A549 (cell line): Measurements from ENCODE around the gene TTC13. TPM values are rescaled to one million over a fixed set of nuclear protein-coding genes. Genes with fewer than 3 reads are reported as not detected.

Experiments used
- ATAC-seq, 2 experiments: fragments of 200-7000 bp in 1 of 2; fragments of >200 bp in 1 of 2; cut with Nextera tagmentation in 1 of 2; cut with Tn5 transposase in 1 of 2; 3 replicates each; pipeline versions ENCODE4 v1.8.0 to v1.9.1; 2018 to 2020; ENCODE audit warnings: mild to moderate bottlenecking in 1 of 2, moderate library complexity in 1 of 2
- CTCF ChIA-PET: fragments of 300-600 bp; sonication (Branson Sonifier 250); formaldehyde crosslinking; extraction: SDS; loops from one replicate; lab custom pipeline; 2021; ENCODE audit warnings: antibody characterized with exemption, inconsistent platforms; lab: Yijun Ruan, JAX
- POLR2A ChIA-PET: fragments of 350-600 bp; formaldehyde crosslinking; extraction: SDS; loops from one replicate; lab custom pipeline; 2021; ENCODE audit warnings: antibody characterized with exemption, inconsistent platforms; lab: Yijun Ruan, JAX
- DNase-seq, 2 experiments: peaks; one replicate each; pipeline versions ENCODE4 v3.0.0 to v3.0.0-alpha.2; 2011 to 2016; ENCODE audit warnings: low read depth in 1 of 2, low spot score in 1 of 2
- FAIRE-seq: peaks from 2 replicates; lab custom pipeline; 2011; peaks lifted over from hg19 to GRCh38; lab: Jason Lieb, UNC
- H3K27ac ChIP-seq, 2 experiments: fragments of >200 bp; sonication (Bioruptor Twin); formaldehyde crosslinking; 3 replicates each; pipeline ENCODE4 v1.5.1; 2016 to 2017
- H3K4me1 ChIP-seq: fragments of >200 bp; sonication (Bioruptor Twin); formaldehyde crosslinking; 3 replicates; pipeline ENCODE4 v1.6.1; 2016
- H3K4me2 ChIP-seq: fragments of >200 bp; sonication (Bioruptor Twin); formaldehyde crosslinking; 3 replicates; pipeline ENCODE4 v1.6.1; 2016
- H3K4me3 ChIP-seq: fragments of >200 bp; sonication (Bioruptor Twin); formaldehyde crosslinking; 3 replicates; pipeline ENCODE4 v1.5.1; 2016
- H3K9me3 ChIP-seq: fragments of >200 bp; sonication (Bioruptor Twin); formaldehyde crosslinking; 3 replicates; pipeline ENCODE4 v1.6.1; 2016
- ATOH8 ChIP-seq: fragments of 250-450 bp; sonication (Bioruptor Pico); IDR thresholded peaks from 2 replicates; pipeline ENCODE4 v1.5.0; 2020; ENCODE audit warnings: low read depth, mild to moderate bottlenecking, moderate library complexity
- BHLHE40 ChIP-seq: IDR thresholded peaks from 2 replicates; pipeline ENCODE4 v1.6.1; 2012; ENCODE audit warnings: low read depth, low read length, inconsistent platforms
- CBX2 ChIP-seq: fragments of 200-600 bp; sonication (generic); IDR thresholded peaks from 2 replicates; pipeline ENCODE4 v1.6.1; 2016; ENCODE audit warnings: low read depth, mild to moderate bottlenecking, borderline replicate concordance
- CBX8 ChIP-seq: fragments of 200-600 bp; sonication (generic); IDR thresholded peaks from 2 replicates; pipeline ENCODE4 v1.6.1; 2016
- EHF ChIP-seq: fragments of 250-450 bp; sonication (Bioruptor Pico); IDR thresholded peaks from 2 replicates; pipeline ENCODE4 v1.5.0; 2020; ENCODE audit warnings: mild to moderate bottlenecking
- FOSB ChIP-seq: fragments of 250-450 bp; sonication (Bioruptor Pico); IDR thresholded peaks from 2 replicates; pipeline ENCODE4 v1.5.0; 2020; ENCODE audit warnings: mild to moderate bottlenecking, moderate library complexity
- HMGXB4 ChIP-seq: fragments of 250-450 bp; sonication (Bioruptor Pico); IDR thresholded peaks from 2 replicates; pipeline ENCODE4 v1.5.0; 2021; ENCODE audit warnings: mild to moderate bottlenecking, moderate library complexity, borderline replicate concordance
- HOXB5 ChIP-seq: fragments of 250-450 bp; sonication (Bioruptor Pico); IDR thresholded peaks from 2 replicates; pipeline ENCODE4 v1.5.0; 2020; ENCODE audit warnings: mild to moderate bottlenecking, moderate library complexity
- MAX ChIP-seq: IDR thresholded peaks from 2 replicates; pipeline ENCODE4 v1.6.1; 2012
- MYC ChIP-seq: IDR thresholded peaks from 2 replicates; pipeline ENCODE4 v1.6.1; 2012; ENCODE audit warnings: mild to moderate bottlenecking, inconsistent platforms, low read length, improper control_type of control experiment, borderline replicate concordance
- RAD21 ChIP-seq, 2 experiments: fragments of >200 bp in 1 of 2; sonication (Bioruptor Twin) in 1 of 2; formaldehyde crosslinking in 1 of 2; IDR thresholded peaks in 1 of 2; conservative IDR thresholded peaks in 1 of 2; 2 replicates in 1 of 2; 3 replicates in 1 of 2; pipeline ENCODE4 v1.6.1; 2012 to 2018; ENCODE audit warnings: inconsistent platforms in 1 of 2
- RARB ChIP-seq: fragments of 250-450 bp; sonication (Bioruptor Pico); IDR thresholded peaks from 2 replicates; pipeline ENCODE4 v1.8.0; 2021; ENCODE audit warnings: mild to moderate bottlenecking, moderate library complexity
- SMC3 ChIP-seq: fragments of >200 bp; sonication (Bioruptor Twin); formaldehyde crosslinking; IDR thresholded peaks from 3 replicates; pipeline ENCODE4 v1.6.1; 2018; ENCODE audit warnings: inconsistent platforms
- USF2 ChIP-seq: fragments of 450-650 bp; IDR thresholded peaks from 2 replicates; pipeline ENCODE4 v1.6.1; 2014; ENCODE audit warnings: antibody characterized with exemption
- ZNF302 ChIP-seq: fragments of 250-450 bp; sonication (Bioruptor Pico); IDR thresholded peaks from 2 replicates; pipeline ENCODE4 v1.9.0; 2021; ENCODE audit warnings: inconsistent platforms, mild to moderate bottlenecking, moderate library complexity
- ZSCAN20 ChIP-seq: fragments of 250-450 bp; sonication (Bioruptor Pico); IDR thresholded peaks from 2 replicates; pipeline ENCODE4 v1.8.0; 2022; ENCODE audit warnings: mild to moderate bottlenecking, moderate library complexity
- WGBS: methylation state at CpG from one replicate; pipeline ENCODE4 v1.1.6; 2017; ENCODE audit errors: missing lambda C conversion rate; 5-methylcytosine and 5-hydroxymethylcytosine counted together
- polyA plus RNA-seq, 4 experiments: library from polyadenylated mRNA; depleted of rRNA in 3 of 4; stranded (reverse); fragments of >200 nt; fragmentation: RNase III in 1 of 4; extraction: RNeasy Plus Mini Kit Qiagen cat#74134 plus additional on column Dnase treatment in 1 of 4; gene quantifications; 2 replicates in 3 of 4; 3 replicates in 1 of 4; pipeline ENCODE4 v1.2.3, GENCODE V29; 2011 to 2017
- TF ChIP-seq, protein P1 (sequence below): fragments of 200-600 bp; sonication (generic); IDR thresholded peaks from 2 replicates; pipeline ENCODE4 v1.6.1; 2016; ENCODE audit warnings: antibody characterized with exemption, mild to moderate bottlenecking, moderate library complexity
- TF ChIP-seq, protein P2 (sequence below): IDR thresholded peaks from 2 replicates; pipeline ENCODE4 v1.6.1; 2012; ENCODE audit warnings: low read depth, borderline replicate concordance
- TF ChIP-seq, protein P3 (sequence below): IDR thresholded peaks from 2 replicates; pipeline ENCODE4 v1.6.1; 2012

The TTC13 gene
- polyA plus RNA-seq, 2 of the 4 experiments (the other 2 are of a cell fraction) = 12.5 to 22.7 TPM

DNA sequence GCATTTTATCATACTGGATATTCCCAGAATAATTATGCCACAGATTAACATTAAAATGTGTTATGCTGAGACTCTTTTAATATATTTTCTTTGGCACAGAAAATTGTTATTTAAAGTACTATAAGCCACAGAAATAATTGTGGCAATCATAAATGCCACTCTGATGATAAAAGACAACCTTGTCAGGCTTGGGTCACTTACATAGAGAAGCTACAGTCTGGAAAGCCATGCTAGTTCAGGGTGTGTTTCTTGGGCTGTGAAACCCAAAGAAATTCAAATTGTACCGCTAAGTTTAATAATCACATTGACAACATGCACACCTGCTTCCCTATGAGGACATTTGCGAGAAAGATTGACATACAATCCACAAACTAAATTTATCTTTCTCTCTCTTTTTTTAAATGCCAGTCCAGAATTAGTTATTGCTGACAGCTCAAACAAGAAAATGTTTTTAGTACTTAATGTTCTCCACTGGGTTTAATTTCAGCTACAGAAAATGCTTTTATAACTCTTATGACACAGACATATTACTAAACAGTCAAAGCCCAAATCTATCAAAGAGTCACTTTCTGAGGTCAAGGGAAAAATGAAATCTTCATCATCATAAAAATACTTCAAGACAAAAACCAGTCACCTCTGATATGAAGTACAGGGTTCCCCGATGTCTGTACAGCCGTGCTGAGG, 38.7 kb downstream of the TTC13 start:
- ChIA-PET CTCF (interaction anchor here (0.6 to 1.6 kb wide), 2 partner anchors 142 to 643 kb away, joined by 3 read pairs; no protein-coding TSS in a partner anchor), POLR2A (no interaction called here)
- no peak for TF ChIP-seq ZNF302
- no peak for TF ChIP-seq MAX
- TF ChIP-seq CBX2 = no peak
- FAIRE-seq (peak; percentile 77), ATAC-seq (no peak), DNase-seq (no peak)
- 95% methylated on average over 4 of the region's 4 CpGs for WGBS
- no peak overlapping the region for H3K27ac ChIP-seq
- H3K4me3 ChIP-seq = no peak overlapping the region
- no peak overlapping the region for H3K4me2 ChIP-seq
- H3K9me3 ChIP-seq = no peaks in the 10 kb centered on the region
- H3K4me1 ChIP-seq = no peaks in the 10 kb centered on the region

GRCh38 chr1:230938924-230939368, 39.7 kb downstream of the TTC13 start:
- ATAC-seq = no peak
- no peak for FAIRE-seq

GRCh38 chr1:230937371-230937770, 41.3 kb downstream of the TTC13 start:
- DNase-seq = no peak
- Histone ChIP-seq H3K4me2 (no peak overlapping the region), H3K9me3 (no peaks in the 10 kb centered on the region)
- WGBS = 92% methylated on average over 2 of the region's 2 CpGs
- CTCF ChIA-PET = interaction anchor here (1.0 to 2.1 kb wide), 3 partner anchors 19 to 347 kb away, joined by 3 to 6 read pairs (median 3); no protein-coding TSS in a partner anchor
- TF ChIP-seq RAD21 (conservative IDR thresholded peaks at IDR 0.05 in 1 of 2, IDR thresholded peaks at IDR 0.05 in 1 of 2) (no peak), USF2 (no peak)
- TF ChIP-seq, protein P1, sequence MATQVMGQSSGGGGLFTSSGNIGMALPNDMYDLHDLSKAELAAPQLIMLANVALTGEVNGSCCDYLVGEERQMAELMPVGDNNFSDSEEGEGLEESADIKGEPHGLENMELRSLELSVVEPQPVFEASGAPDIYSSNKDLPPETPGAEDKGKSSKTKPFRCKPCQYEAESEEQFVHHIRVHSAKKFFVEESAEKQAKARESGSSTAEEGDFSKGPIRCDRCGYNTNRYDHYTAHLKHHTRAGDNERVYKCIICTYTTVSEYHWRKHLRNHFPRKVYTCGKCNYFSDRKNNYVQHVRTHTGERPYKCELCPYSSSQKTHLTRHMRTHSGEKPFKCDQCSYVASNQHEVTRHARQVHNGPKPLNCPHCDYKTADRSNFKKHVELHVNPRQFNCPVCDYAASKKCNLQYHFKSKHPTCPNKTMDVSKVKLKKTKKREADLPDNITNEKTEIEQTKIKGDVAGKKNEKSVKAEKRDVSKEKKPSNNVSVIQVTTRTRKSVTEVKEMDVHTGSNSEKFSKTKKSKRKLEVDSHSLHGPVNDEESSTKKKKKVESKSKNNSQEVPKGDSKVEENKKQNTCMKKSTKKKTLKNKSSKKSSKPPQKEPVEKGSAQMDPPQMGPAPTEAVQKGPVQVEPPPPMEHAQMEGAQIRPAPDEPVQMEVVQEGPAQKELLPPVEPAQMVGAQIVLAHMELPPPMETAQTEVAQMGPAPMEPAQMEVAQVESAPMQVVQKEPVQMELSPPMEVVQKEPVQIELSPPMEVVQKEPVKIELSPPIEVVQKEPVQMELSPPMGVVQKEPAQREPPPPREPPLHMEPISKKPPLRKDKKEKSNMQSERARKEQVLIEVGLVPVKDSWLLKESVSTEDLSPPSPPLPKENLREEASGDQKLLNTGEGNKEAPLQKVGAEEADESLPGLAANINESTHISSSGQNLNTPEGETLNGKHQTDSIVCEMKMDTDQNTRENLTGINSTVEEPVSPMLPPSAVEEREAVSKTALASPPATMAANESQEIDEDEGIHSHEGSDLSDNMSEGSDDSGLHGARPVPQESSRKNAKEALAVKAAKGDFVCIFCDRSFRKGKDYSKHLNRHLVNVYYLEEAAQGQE = no peak
- TF ChIP-seq, protein P2, sequence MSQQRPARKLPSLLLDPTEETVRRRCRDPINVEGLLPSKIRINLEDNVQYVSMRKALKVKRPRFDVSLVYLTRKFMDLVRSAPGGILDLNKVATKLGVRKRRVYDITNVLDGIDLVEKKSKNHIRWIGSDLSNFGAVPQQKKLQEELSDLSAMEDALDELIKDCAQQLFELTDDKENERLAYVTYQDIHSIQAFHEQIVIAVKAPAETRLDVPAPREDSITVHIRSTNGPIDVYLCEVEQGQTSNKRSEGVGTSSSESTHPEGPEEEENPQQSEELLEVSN = no peak
- TF ChIP-seq, all 56 proteins: peak for 0
- H3K27ac ChIP-seq = no peak overlapping the region
- FAIRE-seq (no peak), ATAC-seq (no peak)
- H3K4me3 ChIP-seq = no peak overlapping the region
- no peaks in the 10 kb centered on the region for H3K4me1 ChIP-seq
- POLR2A ChIA-PET = no interaction called here

More at GRCh38 chr1:230938924-230939368, 39.7 kb downstream of the TTC13 start:
- H3K9me3 ChIP-seq = no peaks in the 10 kb centered on the region
- DNase-seq = no peak
- ChIA-PET CTCF (interaction anchor here (2.1 kb wide), 1 partner anchor 21 kb away, joined by 6 read pairs; no protein-coding TSS in a partner anchor), POLR2A (no interaction called here)
- TF ChIP-seq ATOH8 (CRISPR knock-in tag) = no peak
- TF ChIP-seq HMGXB4 (CRISPR knock-in tag) = no peak
- TF ChIP-seq FOSB = no peak
- TF ChIP-seq MYC = no peak
- TF ChIP-seq EHF (CRISPR knock-in tag) = no peak
- TF ChIP-seq CBX8 = no peak
- no peak for TF ChIP-seq HOXB5 (CRISPR knock-in tag)
- no peak for TF ChIP-seq SMC3
- TF ChIP-seq ZSCAN20 (CRISPR knock-in tag) = no peak
- TF ChIP-seq, protein P3, sequence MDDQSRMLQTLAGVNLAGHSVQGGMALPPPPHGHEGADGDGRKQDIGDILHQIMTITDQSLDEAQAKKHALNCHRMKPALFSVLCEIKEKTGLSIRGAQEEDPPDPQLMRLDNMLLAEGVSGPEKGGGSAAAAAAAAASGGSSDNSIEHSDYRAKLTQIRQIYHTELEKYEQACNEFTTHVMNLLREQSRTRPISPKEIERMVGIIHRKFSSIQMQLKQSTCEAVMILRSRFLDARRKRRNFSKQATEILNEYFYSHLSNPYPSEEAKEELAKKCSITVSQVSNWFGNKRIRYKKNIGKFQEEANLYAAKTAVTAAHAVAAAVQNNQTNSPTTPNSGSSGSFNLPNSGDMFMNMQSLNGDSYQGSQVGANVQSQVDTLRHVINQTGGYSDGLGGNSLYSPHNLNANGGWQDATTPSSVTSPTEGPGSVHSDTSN = no peak
- no peak for TF ChIP-seq BHLHE40
- no peak for TF ChIP-seq RARB (CRISPR knock-in tag)
- H3K4me3 ChIP-seq = no peak overlapping the region
- no peaks in the 10 kb centered on the region for H3K4me1 ChIP-seq
- H3K27ac ChIP-seq = no peak overlapping the region
- 50% methylated on average over 2 of the region's 2 CpGs for WGBS
- no peak overlapping the region for H3K4me2 ChIP-seq
